HG03159 (cell line): ENCODE measurements around the gene DPYSL5.
"Not testable (repeated sequence)": the region's sequence is repeated elsewhere in the genome, so short reads cannot be mapped to it uniquely, and the experiment has no call there.

Experiments
- ATAC-seq: cut with Tn5 transposase; IDR thresholded peaks from one replicate; pipeline ENCODE4 v1.9.1; 2021; ENCODE audit warnings: mild to moderate bottlenecking, moderate library complexity; ENCODE audit not compliant: unreplicated experiment

DPYSL5 gene

GRCh38 chr2:26847655-26848335, at the start of gene DPYSL5:
Gene DPYSL5, plus strand, starts transcription at chr2:26848132. Its CDS starts 50,368 bp downstream, at chr2:26898500.
- ATAC-seq: no peak

DNA sequence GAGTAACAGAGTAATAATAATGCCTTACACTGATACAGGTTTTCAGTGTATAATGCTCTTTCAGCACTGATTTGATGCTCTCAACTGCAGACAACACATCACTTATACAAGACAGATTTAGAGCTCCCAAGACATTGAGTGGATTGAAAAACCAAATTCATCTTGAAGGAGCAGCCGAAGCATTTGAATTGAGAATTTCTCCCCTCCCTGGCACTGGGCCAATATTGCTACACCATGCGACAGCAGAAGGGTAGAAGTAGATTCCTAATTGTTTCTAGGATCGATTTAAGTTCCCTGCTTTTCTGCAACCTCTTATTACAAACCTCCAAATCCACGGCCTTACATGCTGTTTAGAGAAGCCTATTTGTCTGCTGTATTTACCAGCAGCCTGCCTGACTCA, 46.6 kb upstream of the DPYSL5 start:
- ATAC-seq: no peak

GRCh38 chr2:26801796-26802195, 46.1 kb upstream of the DPYSL5 start:
- no peak for ATAC-seq

GRCh38 chr2:26805241-26805676, 42.7 kb upstream of the DPYSL5 start:
- ATAC-seq: no peak

DNA sequence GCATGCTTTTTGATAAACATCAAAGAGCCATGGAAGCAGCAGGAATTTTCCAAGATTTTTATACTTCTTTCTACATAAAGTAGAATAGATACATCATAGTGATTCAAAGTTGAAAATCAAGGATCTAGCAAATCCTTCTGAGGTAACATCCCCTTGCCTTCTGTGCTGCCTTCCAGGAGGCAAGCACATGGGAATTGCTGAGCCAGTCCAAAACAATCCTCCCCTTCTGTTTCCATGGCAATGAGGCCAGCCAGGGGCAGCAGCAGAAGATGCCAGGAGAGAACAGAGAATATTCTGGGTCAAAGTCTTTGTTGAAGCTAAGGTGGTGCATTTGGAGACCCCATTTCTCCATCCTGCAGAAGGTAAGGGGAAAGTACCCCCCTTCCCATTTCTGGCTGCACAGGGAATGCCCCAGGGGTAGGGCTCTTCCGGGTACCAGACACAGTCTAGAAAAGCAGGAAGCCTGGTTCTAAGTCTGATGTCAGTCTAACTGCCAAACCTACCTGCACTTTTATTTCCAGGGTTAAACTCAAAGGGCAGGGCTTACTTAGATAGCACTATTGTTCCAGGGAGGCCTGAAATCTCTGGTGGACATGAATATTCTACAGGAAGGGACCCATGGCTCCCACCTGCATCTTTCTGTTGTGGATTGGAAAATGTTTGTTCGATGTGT, 40.0 kb upstream of the DPYSL5 start:
- no peak for ATAC-seq

- no peak for ATAC-seq
These were observed 38.7 kb upstream of the DPYSL5 start for GRCh38 chr2:26809211-26809610.

- ATAC-seq: no peak
These were observed 37.9 kb upstream of the DPYSL5 start for GRCh38 chr2:26809876-26810577.

GRCh38 chr2:26811261-26811660, 36.7 kb upstream of the DPYSL5 start:
- ATAC-seq: no peak

- ATAC-seq: no peak
These were observed 35.9 kb upstream of the DPYSL5 start for GRCh38 chr2:26811791-26812694.

GRCh38 chr2:26812731-26813130, 35.2 kb upstream of the DPYSL5 start:
- no peak for ATAC-seq

- not testable (repeated sequence) for ATAC-seq
These were observed 33.7 kb upstream of the DPYSL5 start for GRCh38 chr2:26814072-26814765.

DNA sequence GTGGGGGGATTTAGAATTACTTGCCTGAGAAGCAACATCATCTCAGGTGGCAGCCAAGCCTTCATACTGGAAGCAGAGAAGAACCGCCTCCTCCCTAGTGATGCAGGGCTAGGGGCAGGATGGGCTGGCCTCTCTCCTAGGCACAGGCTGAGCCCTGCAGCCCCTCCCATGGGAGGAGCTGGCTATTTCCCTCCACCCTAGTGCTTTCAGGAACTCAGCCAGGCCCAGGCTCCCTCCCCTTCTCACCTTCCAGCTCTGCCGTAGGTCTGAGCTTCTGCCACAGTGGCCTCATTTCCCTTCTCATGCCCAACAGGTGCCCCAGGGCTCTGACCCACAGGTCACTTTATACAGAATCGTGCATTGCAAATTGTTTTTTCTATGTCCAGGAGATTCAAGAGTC, 31.0 kb upstream of the DPYSL5 start:
- ATAC-seq: no peak

DNA sequence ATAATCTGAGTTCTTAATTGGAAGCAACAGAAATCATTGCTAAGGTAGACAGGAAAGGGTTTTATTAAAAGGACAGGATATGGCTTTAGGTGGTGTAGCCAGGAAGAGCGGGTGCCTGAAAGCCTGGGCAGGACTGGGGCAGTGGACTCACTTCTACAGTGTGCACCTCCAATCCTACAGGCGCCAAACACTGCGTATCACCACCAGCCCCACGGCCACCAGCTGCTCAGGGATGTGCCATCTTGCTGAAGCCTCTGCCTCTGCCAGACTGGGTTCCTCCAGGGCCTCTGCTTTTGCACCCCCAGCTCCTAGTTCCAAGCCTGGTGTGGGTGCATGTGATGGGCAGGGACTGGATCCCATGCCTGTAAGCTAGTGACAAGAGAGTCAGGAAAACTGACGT, 29.7 kb upstream of the DPYSL5 start:
- no peak for ATAC-seq

DNA sequence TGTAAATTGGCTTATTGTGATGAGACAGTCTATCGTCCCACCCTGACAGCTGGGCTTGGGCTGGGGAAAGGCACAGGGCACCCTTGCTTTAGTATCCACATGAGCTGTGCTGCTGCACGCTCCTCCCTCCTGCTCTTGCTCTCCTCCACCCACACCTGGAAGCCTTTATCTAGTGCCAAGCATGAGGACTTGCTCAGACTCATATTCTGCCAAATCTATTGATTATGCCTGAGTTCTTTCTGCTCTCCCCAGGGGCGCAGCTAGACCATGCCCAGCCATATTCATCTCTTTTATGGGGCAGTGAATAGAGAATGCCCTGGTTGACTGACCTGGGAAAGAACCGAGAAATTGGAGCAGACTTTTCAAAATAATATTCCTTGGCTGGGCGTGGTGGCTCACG, 29.0 kb upstream of the DPYSL5 start:
- ATAC-seq: no peak

DNA sequence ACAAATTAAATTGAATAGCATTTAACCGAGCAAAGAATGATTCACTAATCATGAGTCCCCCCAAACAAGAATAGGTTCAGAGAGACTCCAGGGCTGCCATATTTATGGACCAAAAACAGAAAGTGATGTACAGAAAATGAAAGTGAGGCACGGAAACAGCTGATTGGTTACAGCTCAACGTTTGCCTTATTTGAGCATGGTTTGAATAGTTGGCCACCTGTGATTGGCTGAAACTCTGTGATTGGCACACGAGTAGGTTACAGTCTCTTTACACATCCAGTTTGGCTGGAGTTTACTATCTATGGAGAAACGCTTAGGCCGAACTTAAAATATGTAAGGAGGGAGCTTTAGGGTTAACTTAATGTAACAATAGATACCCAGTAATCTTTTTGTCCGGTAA, 27.0 kb upstream of the DPYSL5 start:
- ATAC-seq: no peak

DNA sequence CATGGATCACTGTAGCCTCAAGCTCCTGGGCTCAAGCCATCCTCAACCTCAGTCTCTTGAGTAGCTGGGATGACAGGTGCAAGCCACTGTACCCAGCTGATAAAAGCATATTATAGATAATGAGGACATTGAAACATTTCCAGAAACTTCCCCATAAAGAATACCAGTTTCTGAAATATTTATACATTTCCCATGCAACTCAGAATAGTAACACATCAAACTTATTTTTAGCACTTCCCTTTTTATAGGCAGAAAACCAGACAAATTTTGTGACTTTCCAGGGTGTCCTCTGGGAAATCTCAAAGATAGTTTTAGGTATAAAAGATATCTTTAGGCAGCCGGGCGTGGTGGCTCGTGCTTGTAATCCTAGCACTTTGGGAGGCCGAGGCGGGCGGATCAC, 25.1 kb upstream of the DPYSL5 start:
- no peak for ATAC-seq

DNA sequence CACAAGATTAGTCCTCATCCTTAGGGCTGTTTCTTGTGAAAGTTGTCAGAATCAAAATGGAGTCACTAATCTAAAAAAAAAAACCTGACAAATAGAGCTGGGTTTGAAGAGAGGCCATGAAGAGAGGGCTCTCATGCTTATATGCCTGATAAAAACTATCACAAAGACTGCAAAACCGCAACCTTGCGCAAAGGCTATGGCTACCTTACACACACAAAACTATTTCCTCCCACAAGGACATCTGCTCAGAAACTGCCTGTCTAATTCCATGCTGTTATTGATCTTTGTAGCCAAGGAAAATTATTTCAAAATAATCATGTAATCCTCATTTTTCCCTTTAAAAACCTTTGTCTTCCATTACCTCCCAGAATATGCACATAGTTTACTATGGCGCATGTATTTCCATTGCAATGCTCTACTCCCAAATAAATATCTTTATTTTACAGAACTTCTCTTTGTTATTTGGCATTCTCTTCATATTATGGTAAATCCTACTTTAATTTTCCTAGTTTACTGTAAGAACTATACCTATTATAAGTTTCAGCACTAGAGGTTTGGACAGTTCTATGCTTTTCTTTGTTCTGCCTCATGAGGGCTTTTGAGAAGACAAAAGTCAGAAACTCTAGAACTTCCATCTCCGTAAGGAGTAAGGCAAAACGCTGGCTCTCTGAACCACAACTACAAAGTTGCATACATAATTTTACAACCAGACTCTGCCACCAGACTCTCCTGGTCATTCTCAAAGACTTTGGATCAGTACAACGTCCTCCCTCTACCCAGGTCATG, 9.6 kb upstream of the DPYSL5 start:
- ATAC-seq: no peak

GRCh38 chr2:26840937-26841610, 6.9 kb upstream of the DPYSL5 start:
- ATAC-seq: no peak

- ATAC-seq: no peak
These were observed 4.9 kb upstream of the DPYSL5 start for GRCh38 chr2:26843041-26843440.
